Neuronal stem cell (in vitro differentiated cells): ENCODE data around the gene RPP40.

Experiments used
- DNase-seq: peaks from one replicate; pipeline ENCODE4 v3.0.0-alpha.2; 2013; ENCODE audit warnings: low spot score
- H2AFZ ChIP-seq: one replicate; pipeline ENCODE4 v1.6.1; 2013; ENCODE audit warnings: mild to moderate bottlenecking, low read length, inconsistent platforms
- H2AK5ac ChIP-seq: 2 replicates; pipeline ENCODE4 v1.6.1; 2013; ENCODE audit warnings: low read depth, mild to moderate bottlenecking, inconsistent platforms, low read length, moderate library complexity, mixed read lengths
- H2BK120ac ChIP-seq: 2 replicates; pipeline ENCODE4 v1.6.1; 2013; ENCODE audit warnings: low read depth, mild to moderate bottlenecking, inconsistent platforms, low read length, moderate library complexity, mixed read lengths
- H2BK12ac ChIP-seq: one replicate; pipeline ENCODE4 v1.6.1; 2013; ENCODE audit warnings: low read length, inconsistent platforms
- H2BK15ac ChIP-seq: 2 replicates; pipeline ENCODE4 v1.6.1; 2013; ENCODE audit warnings: mild to moderate bottlenecking, low read length, inconsistent platforms, mixed read lengths
- H2BK5ac ChIP-seq: one replicate; pipeline ENCODE4 v1.6.1; 2013; ENCODE audit warnings: inconsistent platforms, mild to moderate bottlenecking, low read length, moderate library complexity
- H3K14ac ChIP-seq: one replicate; pipeline ENCODE4 v1.6.1; 2013; ENCODE audit warnings: low read length, inconsistent platforms
- H3K18ac ChIP-seq: 2 replicates; pipeline ENCODE4 v1.6.1; 2013; ENCODE audit warnings: low read length, inconsistent platforms
- H3K23ac ChIP-seq: 2 replicates; pipeline ENCODE4 v1.6.1; 2013; ENCODE audit warnings: low read depth, mild to moderate bottlenecking, mixed read lengths, low read length, inconsistent platforms; ENCODE audit not compliant: poor library complexity
- H3K27ac ChIP-seq: replicated peaks from 3 replicates; pipeline ENCODE4 v1.5.1; 2013; ENCODE audit warnings: low read length, inconsistent platforms
- H3K27me3 ChIP-seq, 3 experiments: 2 replicates each; pipeline ENCODE4 v1.6.1; 2013; ENCODE audit warnings: low read length in 3 of 3, mild to moderate bottlenecking in 2 of 3, inconsistent platforms in 1 of 3, low read depth in 1 of 3, mixed read lengths in 1 of 3, moderate library complexity in 1 of 3; ENCODE audit not compliant: control insufficient read depth in 3 of 3, insufficient read depth in 3 of 3
- H3K36me3 ChIP-seq, 2 donors: replicated peaks in 1 of 2; 2 replicates each; pipeline ENCODE4 v1.6.1; 2013; ENCODE audit warnings: low read length in 2 of 2; ENCODE audit not compliant: control insufficient read depth in 2 of 2, insufficient read depth in 2 of 2
- H3K4ac ChIP-seq: 2 replicates; pipeline ENCODE4 v1.6.1; 2013; ENCODE audit warnings: inconsistent platforms, mild to moderate bottlenecking, low read length, moderate library complexity
- H3K4me1 ChIP-seq, 2 donors: 1 replicate in 1 of 2; 2 replicates in 1 of 2; pipeline ENCODE4 v1.6.1; 2013; ENCODE audit warnings: low read length in 2 of 2, low read depth in 1 of 2; ENCODE audit not compliant: control insufficient read depth in 2 of 2, insufficient read depth in 1 of 2
- H3K4me2 ChIP-seq: one replicate; pipeline ENCODE4 v1.6.1; 2013; ENCODE audit warnings: mild to moderate bottlenecking, low read length, inconsistent platforms; ENCODE audit not compliant: insufficient read depth, poor library complexity, severe bottlenecking
- H3K4me3 ChIP-seq, 2 donors: 2 replicates each; pipeline ENCODE4 v1.5.1; 2013; ENCODE audit warnings: low read length in 2 of 2, mild to moderate bottlenecking in 2 of 2, inconsistent platforms in 1 of 2, moderate library complexity in 1 of 2
- H3K79me1 ChIP-seq: one replicate; pipeline ENCODE4 v1.6.1; 2013; ENCODE audit warnings: low read depth, mild to moderate bottlenecking, inconsistent platforms, low read length, moderate library complexity
- H3K9ac ChIP-seq: one replicate; pipeline ENCODE4 v1.6.1; 2013; ENCODE audit warnings: mild to moderate bottlenecking, low read depth, low read length, inconsistent platforms; ENCODE audit not compliant: poor library complexity
- H3K9me3 ChIP-seq, 2 donors: replicated peaks in 1 of 2; 2 replicates each; pipeline versions ENCODE3 to v1.6.1; 2013; ENCODE audit warnings: low read length in 2 of 2, mild to moderate bottlenecking in 2 of 2, inconsistent platforms in 1 of 2, low read depth in 1 of 2, mixed read lengths in 1 of 2, moderate library complexity in 1 of 2; ENCODE audit not compliant: control insufficient read depth in 2 of 2, insufficient read depth in 1 of 2
- H4K8ac ChIP-seq: one replicate; pipeline ENCODE4 v1.6.1; 2013; ENCODE audit warnings: low read depth, mild to moderate bottlenecking, inconsistent platforms, low read length, moderate library complexity
- H4K91ac ChIP-seq: one replicate; pipeline ENCODE4 v1.6.1; 2013; ENCODE audit warnings: low read length, low read depth, mild to moderate bottlenecking, inconsistent platforms; ENCODE audit not compliant: poor library complexity
- WGBS, 2 donors: extraction: QIAGEN DNeasy Blood & Tissue Kit; methylation state at CpG; one replicate each; pipeline ENCODE4 v1.1.7; 2013; ENCODE audit warnings: missing lambda C conversion rate in 2 of 2, mixed read lengths in 1 of 2; ENCODE audit not compliant: insufficient read length in 2 of 2, insufficient replicate concordance in 1 of 2; ENCODE audit errors: extremely low coverage in 2 of 2; 5-methylcytosine and 5-hydroxymethylcytosine counted together

Gene RPP40

DNA sequence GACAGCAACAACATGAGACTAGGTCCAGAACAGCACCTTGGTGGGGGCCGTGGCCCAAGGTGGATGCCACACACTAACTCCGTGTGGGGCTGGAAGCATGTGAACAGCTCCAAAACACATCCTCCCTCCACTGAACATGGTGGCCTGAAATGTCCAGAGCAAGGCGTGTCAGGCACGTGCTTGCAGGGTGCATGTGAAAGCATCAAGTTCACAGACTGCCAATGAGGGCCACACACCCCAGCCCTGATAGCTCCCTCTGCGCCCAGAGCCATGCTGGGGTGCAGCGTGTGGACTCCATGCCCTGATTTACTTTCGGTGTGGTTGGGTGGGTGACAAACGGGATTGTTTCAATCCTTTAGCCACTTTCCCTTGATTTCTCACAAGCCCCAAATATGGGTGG lies 20.1 kb upstream of the RPP40 start:
- Histone ChIP-seq H2AFZ (no peak overlapping the region), H3K27me3 (no peaks in the 10 kb centered on the region), H3K27ac (no peak overlapping the region), H3K4me3 (no peak overlapping the region), H2BK5ac (no peak overlapping the region), H3K14ac (no peak overlapping the region), H3K9ac (no peak overlapping the region), H3K36me3 (no peaks in the 10 kb centered on the region), H3K18ac (peak overlapping the region; percentile 15), H2BK15ac (no peak overlapping the region), H2BK120ac (no peak overlapping the region), H3K4me2 (no peak overlapping the region), H3K4ac (no peak overlapping the region), H2AK5ac (no peak overlapping the region), H3K9me3 (no peaks in the 10 kb centered on the region), H2BK12ac (no peak overlapping the region), H4K91ac (no peak overlapping the region), H3K79me1 (no peaks in the 10 kb centered on the region), H4K8ac (no peak overlapping the region), H3K4me1 (peaks cover 8 to 10% of the 10 kb centered on the region in 2 donors), H3K23ac (no peak overlapping the region)
- no CpG with 5 or more reads among the region's 8 CpGs for WGBS, 2 donors
- no peak for DNase-seq

DNA sequence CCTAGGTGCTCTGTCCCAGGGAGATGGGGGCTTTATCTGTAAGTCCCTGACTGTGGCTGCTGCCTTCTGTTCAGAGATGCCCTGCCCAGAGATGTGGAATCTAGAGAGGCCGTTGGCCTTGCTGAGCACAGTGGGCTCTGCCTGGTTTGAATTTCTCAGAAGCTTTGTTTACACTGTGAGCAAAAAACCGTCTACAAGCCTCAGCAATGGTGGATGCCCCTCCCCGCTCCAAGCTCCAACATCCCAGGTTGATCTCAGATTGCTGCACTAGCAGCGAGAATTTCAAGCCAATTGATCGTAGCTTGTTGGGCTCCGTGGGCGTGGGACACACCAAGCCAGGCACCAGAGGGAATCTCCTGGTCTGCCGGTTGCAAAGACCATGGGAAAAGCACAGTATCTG lies 16.3 kb upstream of the RPP40 start:
- no peak overlapping the region for H2BK5ac ChIP-seq
- no peaks in the 10 kb centered on the region for H3K27me3 ChIP-seq
- H3K4me2 ChIP-seq, result no peak overlapping the region
- no peaks in the 10 kb centered on the region for H3K36me3 ChIP-seq
- no peak overlapping the region for H2BK15ac ChIP-seq
- H3K4me1 ChIP-seq, result no peaks in the 10 kb centered on the region
- peaks cover 0 to 4% of the 10 kb centered on the region in 2 donors for H3K9me3 ChIP-seq
- H3K14ac ChIP-seq, result no peak overlapping the region
- no peaks in the 10 kb centered on the region for H3K79me1 ChIP-seq
- H3K18ac ChIP-seq, result peak overlapping the region; percentile 51
- no peak overlapping the region for H2BK120ac ChIP-seq
- H2AFZ ChIP-seq, result peak overlapping the region; percentile 9
- DNase-seq, result no peak
- H4K91ac ChIP-seq, result no peak overlapping the region
- whole genome bisulfite sequencing, 2 donors, result no CpG with 5 or more reads among the region's 8 CpGs
- H3K27ac ChIP-seq, result no peak overlapping the region
- no peak overlapping the region for H3K4me3 ChIP-seq
- H2BK12ac ChIP-seq, result no peak overlapping the region
- no peak overlapping the region for H3K23ac ChIP-seq
- H3K9ac ChIP-seq, result no peak overlapping the region
- no peak overlapping the region for H3K4ac ChIP-seq
- no peak overlapping the region for H4K8ac ChIP-seq
- no peak overlapping the region for H2AK5ac ChIP-seq

DNA sequence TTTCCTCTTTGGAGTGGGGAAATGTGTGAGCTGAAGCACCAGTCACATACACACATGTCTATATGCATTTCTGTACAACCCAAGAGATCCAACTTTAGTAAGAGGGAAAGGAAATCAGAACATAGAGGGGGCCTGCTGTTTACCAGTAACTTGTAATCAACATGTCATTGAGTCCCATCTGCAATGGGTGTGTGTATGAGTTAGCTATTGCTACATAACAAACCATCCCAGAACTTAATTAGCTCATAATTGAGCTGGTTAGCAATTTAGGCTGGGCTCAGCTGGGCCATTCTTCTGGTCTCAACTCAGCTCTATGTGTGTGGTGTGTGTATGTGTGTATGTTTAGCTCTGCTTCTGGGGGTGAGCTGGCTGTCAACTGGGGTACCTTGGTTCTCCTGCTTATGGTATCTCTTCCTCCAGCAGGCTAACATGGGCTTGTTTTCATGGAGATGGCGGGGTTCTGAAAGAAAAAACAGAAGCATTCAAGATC lies 10.3 kb upstream of the RPP40 start:
- no peaks in the 10 kb centered on the region for H3K36me3 ChIP-seq

DNA sequence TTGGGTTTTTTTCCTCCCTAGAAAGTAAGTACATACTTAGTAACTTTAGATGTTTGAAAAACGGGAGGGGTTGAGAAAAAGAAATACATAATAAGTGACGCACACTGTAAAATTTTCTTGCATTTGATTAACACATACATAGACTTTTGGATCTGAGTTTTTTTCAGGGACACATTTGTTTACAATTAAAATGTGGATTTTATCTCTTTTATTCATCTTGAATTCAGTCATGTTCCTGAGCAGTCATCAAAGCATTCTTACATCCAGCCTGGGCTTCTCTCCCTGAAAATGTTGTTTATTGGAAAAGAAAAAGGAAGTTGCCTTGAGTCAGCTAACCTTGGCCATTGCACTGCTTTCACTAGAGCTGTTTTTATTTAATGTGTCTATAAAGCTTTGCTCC lies 8.7 kb upstream of the RPP40 start:
- H3K18ac ChIP-seq, result no peak overlapping the region
- H3K4ac ChIP-seq, result no peak overlapping the region
- no peak overlapping the region for H2BK12ac ChIP-seq
- no peak overlapping the region for H2BK15ac ChIP-seq
- H2BK5ac ChIP-seq, result no peak overlapping the region
- no peak overlapping the region for H3K27ac ChIP-seq
- no peak overlapping the region for H2AK5ac ChIP-seq
- no peak overlapping the region for H2AFZ ChIP-seq
- no peaks in the 10 kb centered on the region for H3K36me3 ChIP-seq
- H3K4me3 ChIP-seq, result no peak overlapping the region
- H3K9ac ChIP-seq, result no peak overlapping the region
- no CpG with 5 or more reads among the region's 2 CpGs for WGBS, 2 donors
- no peak for DNase-seq
- H3K14ac ChIP-seq, result no peak overlapping the region
- no peaks in the 10 kb centered on the region for H3K4me1 ChIP-seq
- H4K8ac ChIP-seq, result no peak overlapping the region
- H3K27me3 ChIP-seq, result no peaks in the 10 kb centered on the region
- H3K9me3 ChIP-seq, result peaks cover 0 to 4% of the 10 kb centered on the region in 2 donors
- no peak overlapping the region for H4K91ac ChIP-seq
- no peaks in the 10 kb centered on the region for H3K79me1 ChIP-seq
- no peak overlapping the region for H2BK120ac ChIP-seq
- H3K23ac ChIP-seq, result no peak overlapping the region
- H3K4me2 ChIP-seq, result no peak overlapping the region

More for the DNA sequence above, 10.3 kb upstream of the RPP40 start:
- H2AK5ac ChIP-seq, result no peak overlapping the region
- no peak for DNase-seq
- H4K8ac ChIP-seq, result no peak overlapping the region
- H3K4me2 ChIP-seq, result no peak overlapping the region
- no peak overlapping the region for H3K23ac ChIP-seq
- H2BK15ac ChIP-seq, result no peak overlapping the region
- H3K18ac ChIP-seq, result no peak overlapping the region
- no peaks in the 10 kb centered on the region for H3K79me1 ChIP-seq
- no peaks in the 10 kb centered on the region for H3K27me3 ChIP-seq
- H4K91ac ChIP-seq, result no peak overlapping the region
- no peak overlapping the region for H3K14ac ChIP-seq
- no peak overlapping the region for H2BK5ac ChIP-seq
- H3K4me3 ChIP-seq, result no peak overlapping the region
- H2AFZ ChIP-seq, result no peak overlapping the region
- peaks cover 0 to 4% of the 10 kb centered on the region in 2 donors for H3K9me3 ChIP-seq
- H2BK12ac ChIP-seq, result no peak overlapping the region
- H3K4ac ChIP-seq, result no peak overlapping the region
- H3K4me1 ChIP-seq, result no peaks in the 10 kb centered on the region
- no CpG with 5 or more reads among the region's 1 CpG for WGBS, 2 donors
- H3K9ac ChIP-seq, result no peak overlapping the region
- H2BK120ac ChIP-seq, result no peak overlapping the region
- no peak overlapping the region for H3K27ac ChIP-seq
